ENCODE results near the gene GPRIN2.

DNA sequence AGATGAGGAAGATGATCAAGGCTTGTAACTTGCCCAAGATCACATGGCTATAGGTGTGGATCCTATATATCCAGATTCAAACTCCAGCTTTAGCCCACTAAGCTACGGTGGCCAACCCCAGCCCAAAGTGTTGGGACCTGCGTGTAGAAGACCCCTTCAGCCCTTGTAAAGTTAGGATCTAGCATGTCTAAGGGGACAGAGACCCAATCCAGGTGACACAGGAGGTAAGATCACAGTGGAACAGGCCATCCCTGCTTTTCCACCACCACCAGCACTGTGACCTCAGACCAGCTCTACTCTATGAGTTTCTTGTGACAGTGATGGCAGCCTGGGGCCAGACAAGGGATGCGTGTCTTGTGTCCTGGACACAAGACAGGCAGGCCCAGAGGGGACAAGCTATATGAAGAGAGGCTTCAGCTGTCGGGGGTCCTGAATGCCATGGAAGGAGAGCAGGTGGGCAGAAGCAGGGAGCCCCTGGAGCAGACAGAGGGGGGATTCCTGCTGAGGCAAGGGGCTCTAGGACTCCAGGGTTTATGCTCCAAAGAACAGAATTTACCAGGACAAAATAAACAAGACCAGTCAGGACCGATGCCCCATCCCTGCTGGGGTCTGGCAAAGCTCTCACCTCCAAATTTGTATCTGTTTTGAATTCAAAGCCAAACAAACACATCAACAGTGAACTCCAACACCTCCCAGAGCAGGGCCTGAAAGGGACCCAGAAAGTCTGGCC lies 10.4 kb downstream of the GPRIN2 start:
- TF ChIP-seq, protein P1, sequence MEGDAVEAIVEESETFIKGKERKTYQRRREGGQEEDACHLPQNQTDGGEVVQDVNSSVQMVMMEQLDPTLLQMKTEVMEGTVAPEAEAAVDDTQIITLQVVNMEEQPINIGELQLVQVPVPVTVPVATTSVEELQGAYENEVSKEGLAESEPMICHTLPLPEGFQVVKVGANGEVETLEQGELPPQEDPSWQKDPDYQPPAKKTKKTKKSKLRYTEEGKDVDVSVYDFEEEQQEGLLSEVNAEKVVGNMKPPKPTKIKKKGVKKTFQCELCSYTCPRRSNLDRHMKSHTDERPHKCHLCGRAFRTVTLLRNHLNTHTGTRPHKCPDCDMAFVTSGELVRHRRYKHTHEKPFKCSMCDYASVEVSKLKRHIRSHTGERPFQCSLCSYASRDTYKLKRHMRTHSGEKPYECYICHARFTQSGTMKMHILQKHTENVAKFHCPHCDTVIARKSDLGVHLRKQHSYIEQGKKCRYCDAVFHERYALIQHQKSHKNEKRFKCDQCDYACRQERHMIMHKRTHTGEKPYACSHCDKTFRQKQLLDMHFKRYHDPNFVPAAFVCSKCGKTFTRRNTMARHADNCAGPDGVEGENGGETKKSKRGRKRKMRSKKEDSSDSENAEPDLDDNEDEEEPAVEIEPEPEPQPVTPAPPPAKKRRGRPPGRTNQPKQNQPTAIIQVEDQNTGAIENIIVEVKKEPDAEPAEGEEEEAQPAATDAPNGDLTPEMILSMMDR (IDR thresholded peaks at IDR 0.05), result no peak
- TF ChIP-seq POLR2A (IDR thresholded peaks at IDR 0.05) (no peak), POLR2AphosphoS5 (IDR thresholded peaks at IDR 0.05) (no peak)
